ENCODE measurements around the gene PRDX5.

DNA sequence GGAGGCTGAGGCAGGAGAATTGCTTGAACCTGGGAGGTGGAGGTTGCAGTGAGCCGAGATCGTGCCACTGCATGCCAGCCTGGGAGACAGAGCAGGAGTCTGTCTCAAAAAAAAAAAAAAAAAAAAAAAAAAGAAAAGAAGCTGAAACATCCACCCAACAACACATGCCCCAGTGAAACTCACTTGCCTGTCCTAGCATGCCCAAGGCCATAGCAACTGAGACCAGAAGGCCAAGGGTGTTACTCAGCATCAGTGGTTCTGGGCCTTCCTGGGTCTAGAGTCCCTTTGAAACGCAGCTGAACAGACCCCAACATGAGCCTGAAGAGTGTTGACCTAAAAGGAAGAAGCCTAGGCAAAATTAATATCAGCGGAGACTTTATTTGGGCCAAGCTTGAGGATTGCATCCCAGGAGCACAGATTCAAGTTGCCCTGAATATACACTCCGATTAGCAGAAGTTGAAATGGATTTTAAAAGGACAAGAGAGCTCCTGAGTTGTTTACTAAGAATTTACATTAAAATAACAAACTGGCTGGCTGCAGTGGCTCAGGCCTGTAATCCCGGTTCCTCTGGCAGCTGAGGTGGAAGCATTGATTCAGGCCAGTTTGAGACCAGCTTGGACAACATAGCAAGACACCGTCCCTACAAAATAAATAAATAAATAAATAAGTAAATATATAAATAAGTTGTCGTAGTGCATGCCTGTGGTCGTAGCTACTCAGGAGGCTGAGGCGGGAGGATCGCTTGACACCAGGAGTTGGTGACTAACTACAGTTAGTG is 7.0 kb downstream of the PRDX5 start:
- no peak for TF ChIP-seq POLR2A (IDR thresholded peaks at IDR 0.05; ENCODE audit: low read length)
- no peak for TF ChIP-seq GATA1 (IDR thresholded peaks at IDR 0.05; ENCODE audit: low read depth, low read length)
